HEK293 (cell line): ENCODE results near the gene LRRC27.

ENCODE experiments used
- HOXD13 ChIP-seq: sonication (generic); formaldehyde crosslinking; IDR thresholded peaks from 2 replicates; pipeline ENCODE4 v1.8.0; 2022; ENCODE audit warnings: missing genetic modification reagents, borderline replicate concordance
- MZF1 ChIP-seq: fragments of 450-650 bp; formaldehyde crosslinking; IDR thresholded peaks from 2 replicates; pipeline ENCODE4 v1.5.1; 2017; ENCODE audit warnings: missing biosample characterization, missing genetic modification characterization, borderline replicate concordance
- PRDM1 ChIP-seq: fragments of 450-650 bp; formaldehyde crosslinking; IDR thresholded peaks from 2 replicates; pipeline ENCODE4; 2016; ENCODE audit warnings: missing biosample characterization, missing genetic modification characterization
- REPIN1 ChIP-seq: fragments of 450-650 bp; formaldehyde crosslinking; IDR thresholded peaks from 2 replicates; pipeline ENCODE4 v1.5.1; 2017; ENCODE audit warnings: missing biosample characterization, missing genetic modification characterization, low read depth
- SP3 ChIP-seq: fragments of 450-650 bp; formaldehyde crosslinking; IDR thresholded peaks from 2 replicates; pipeline ENCODE4 v1.5.1; 2016; ENCODE audit warnings: missing biosample characterization, missing genetic modification characterization
- TRIM28 ChIP-seq: IDR thresholded peaks from 2 replicates; pipeline ENCODE4 v1.6.1; 2011; ENCODE audit warnings: low read length, control low read depth, borderline replicate concordance
- WT1 ChIP-seq: fragments of 450-650 bp; formaldehyde crosslinking; IDR thresholded peaks from 2 replicates; pipeline ENCODE4 v1.5.1; 2016; ENCODE audit warnings: missing biosample characterization, missing genetic modification characterization
- ZBTB20 ChIP-seq: fragments of 450-650 bp; formaldehyde crosslinking; IDR thresholded peaks from 2 replicates; pipeline ENCODE4 v1.5.1; 2016; ENCODE audit warnings: missing biosample characterization, missing genetic modification characterization
- ZNF146 ChIP-seq: fragments of 450-650 bp; formaldehyde crosslinking; IDR thresholded peaks from 2 replicates; pipeline ENCODE4 v1.5.1; 2016; ENCODE audit warnings: missing biosample characterization, missing genetic modification characterization
- ZNF248 ChIP-seq: fragments of 450-650 bp; formaldehyde crosslinking; IDR thresholded peaks from 2 replicates; pipeline ENCODE4 v1.5.1; 2017; ENCODE audit warnings: missing biosample characterization, missing genetic modification characterization
- ZNF292 ChIP-seq: fragments of 450-650 bp; formaldehyde crosslinking; IDR thresholded peaks from 2 replicates; pipeline ENCODE4 v1.5.1; 2016; ENCODE audit warnings: low read depth, missing biosample characterization, missing genetic modification characterization, borderline replicate concordance
- ZNF324 ChIP-seq: fragments of 450-650 bp; formaldehyde crosslinking; IDR thresholded peaks from 2 replicates; pipeline ENCODE4 v1.5.1; 2016; ENCODE audit warnings: missing biosample characterization, missing genetic modification characterization
- ZNF510 ChIP-seq: fragments of 450-650 bp; formaldehyde crosslinking; IDR thresholded peaks from 2 replicates; pipeline ENCODE4 v1.5.1; 2018; ENCODE audit warnings: mild to moderate bottlenecking, missing genetic modification characterization, missing biosample characterization; ENCODE audit not compliant: insufficient replicate concordance
- ZNF585B ChIP-seq: fragments of 450-650 bp; formaldehyde crosslinking; IDR thresholded peaks from 2 replicates; pipeline ENCODE4 v1.5.1; 2016; ENCODE audit warnings: missing biosample characterization, missing genetic modification characterization
- ZNF596 ChIP-seq: fragments of 450-650 bp; IDR thresholded peaks from 2 replicates; pipeline ENCODE4 v1.5.0; 2018; ENCODE audit warnings: missing biosample characterization, mild to moderate bottlenecking, missing genetic modification characterization, moderate library complexity
- ZNF600 ChIP-seq: fragments of 450-650 bp; formaldehyde crosslinking; IDR thresholded peaks from 2 replicates; pipeline ENCODE4 v1.5.1; 2016; ENCODE audit warnings: missing biosample characterization, missing genetic modification characterization
- ZNF76 ChIP-seq: fragments of 450-650 bp; formaldehyde crosslinking; IDR thresholded peaks from 2 replicates; pipeline ENCODE4; 2016; ENCODE audit warnings: low read depth, missing biosample characterization, missing genetic modification characterization, borderline replicate concordance
- ZNF830 ChIP-seq: fragments of 450-650 bp; IDR thresholded peaks from 2 replicates; pipeline ENCODE4 v1.5.0; 2018; ENCODE audit warnings: missing biosample characterization, missing genetic modification characterization, low read depth, mild to moderate bottlenecking, moderate library complexity
- ZSCAN30 ChIP-seq: fragments of 450-650 bp; IDR thresholded peaks from 2 replicates; pipeline ENCODE4 v1.5.1; 2018; ENCODE audit warnings: missing biosample characterization, mild to moderate bottlenecking, missing genetic modification characterization, moderate library complexity
- TF ChIP-seq, protein P1 (sequence below): sonication (generic); formaldehyde crosslinking; IDR thresholded peaks from 2 replicates; pipeline ENCODE4 v1.8.1; 2022; ENCODE audit warnings: mild to moderate bottlenecking, moderate library complexity, missing genetic modification reagents
- TF ChIP-seq, protein P2 (sequence below): fragments of 450-650 bp; formaldehyde crosslinking; conservative IDR thresholded peaks from 2 replicates; pipeline ENCODE4 v1.5.1; 2016; ENCODE audit warnings: low read depth, missing biosample characterization, missing genetic modification characterization
- TF ChIP-seq, protein P3 (sequence below): fragments of 450-650 bp; formaldehyde crosslinking; conservative IDR thresholded peaks from 2 replicates; pipeline ENCODE4 v1.5.1; 2016; ENCODE audit warnings: low read depth, missing biosample characterization, missing genetic modification characterization
- TF ChIP-seq, protein P4 (sequence below): fragments of 450-650 bp; formaldehyde crosslinking; IDR thresholded peaks from 2 replicates; pipeline ENCODE4 v1.5.1; 2016; ENCODE audit warnings: missing biosample characterization, missing genetic modification characterization
- TF ChIP-seq, protein P5 (sequence below): fragments of 450-650 bp; formaldehyde crosslinking; IDR thresholded peaks from 2 replicates; pipeline ENCODE4 v1.5.1; 2016; ENCODE audit warnings: missing biosample characterization, missing genetic modification characterization
- TF ChIP-seq, protein P6 (sequence below): fragments of 450-650 bp; formaldehyde crosslinking; IDR thresholded peaks from 2 replicates; pipeline ENCODE4 v1.5.1; 2017; ENCODE audit warnings: missing biosample characterization, missing genetic modification characterization

The LRRC27 gene

DNA sequence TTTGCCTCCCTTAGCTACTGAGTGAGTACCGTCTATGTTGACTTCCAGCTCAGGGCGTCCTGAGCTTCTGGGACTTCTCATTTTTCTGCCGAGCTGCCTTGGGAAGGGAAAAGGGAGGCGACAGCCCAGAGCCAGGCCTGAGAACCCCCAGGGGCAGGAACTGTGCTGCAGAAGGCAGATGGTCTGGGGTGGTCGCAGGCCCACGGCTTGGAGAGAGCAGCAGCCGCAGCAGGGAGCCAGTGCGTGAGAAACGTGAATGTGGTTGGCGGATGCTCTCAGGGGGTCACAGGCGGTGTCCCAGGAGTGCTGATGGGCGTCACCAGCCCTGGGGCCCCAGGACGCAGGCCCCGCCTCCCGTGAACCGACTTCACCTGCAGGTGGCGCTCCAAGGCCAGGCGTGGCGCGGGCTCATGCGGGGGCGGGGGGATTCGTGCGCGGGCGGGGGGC, 55.8 kb downstream of the LRRC27 start (continued):
- TF ChIP-seq, protein P1, sequence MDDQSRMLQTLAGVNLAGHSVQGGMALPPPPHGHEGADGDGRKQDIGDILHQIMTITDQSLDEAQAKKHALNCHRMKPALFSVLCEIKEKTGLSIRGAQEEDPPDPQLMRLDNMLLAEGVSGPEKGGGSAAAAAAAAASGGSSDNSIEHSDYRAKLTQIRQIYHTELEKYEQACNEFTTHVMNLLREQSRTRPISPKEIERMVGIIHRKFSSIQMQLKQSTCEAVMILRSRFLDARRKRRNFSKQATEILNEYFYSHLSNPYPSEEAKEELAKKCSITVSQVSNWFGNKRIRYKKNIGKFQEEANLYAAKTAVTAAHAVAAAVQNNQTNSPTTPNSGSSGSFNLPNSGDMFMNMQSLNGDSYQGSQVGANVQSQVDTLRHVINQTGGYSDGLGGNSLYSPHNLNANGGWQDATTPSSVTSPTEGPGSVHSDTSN (CRISPR knock-in tag), result no peak
- no peak for TF ChIP-seq ZNF830 (tag by site-specific recombination)
- 0 out of 2 replicates have a peak, but pooled peaks have one; percentile 23 for TF ChIP-seq ZSCAN30 (tag by site-specific recombination)
- TF ChIP-seq TRIM28, result no peak
- no peak for TF ChIP-seq REPIN1 (tag by site-specific recombination)
- TF ChIP-seq, protein P2, sequence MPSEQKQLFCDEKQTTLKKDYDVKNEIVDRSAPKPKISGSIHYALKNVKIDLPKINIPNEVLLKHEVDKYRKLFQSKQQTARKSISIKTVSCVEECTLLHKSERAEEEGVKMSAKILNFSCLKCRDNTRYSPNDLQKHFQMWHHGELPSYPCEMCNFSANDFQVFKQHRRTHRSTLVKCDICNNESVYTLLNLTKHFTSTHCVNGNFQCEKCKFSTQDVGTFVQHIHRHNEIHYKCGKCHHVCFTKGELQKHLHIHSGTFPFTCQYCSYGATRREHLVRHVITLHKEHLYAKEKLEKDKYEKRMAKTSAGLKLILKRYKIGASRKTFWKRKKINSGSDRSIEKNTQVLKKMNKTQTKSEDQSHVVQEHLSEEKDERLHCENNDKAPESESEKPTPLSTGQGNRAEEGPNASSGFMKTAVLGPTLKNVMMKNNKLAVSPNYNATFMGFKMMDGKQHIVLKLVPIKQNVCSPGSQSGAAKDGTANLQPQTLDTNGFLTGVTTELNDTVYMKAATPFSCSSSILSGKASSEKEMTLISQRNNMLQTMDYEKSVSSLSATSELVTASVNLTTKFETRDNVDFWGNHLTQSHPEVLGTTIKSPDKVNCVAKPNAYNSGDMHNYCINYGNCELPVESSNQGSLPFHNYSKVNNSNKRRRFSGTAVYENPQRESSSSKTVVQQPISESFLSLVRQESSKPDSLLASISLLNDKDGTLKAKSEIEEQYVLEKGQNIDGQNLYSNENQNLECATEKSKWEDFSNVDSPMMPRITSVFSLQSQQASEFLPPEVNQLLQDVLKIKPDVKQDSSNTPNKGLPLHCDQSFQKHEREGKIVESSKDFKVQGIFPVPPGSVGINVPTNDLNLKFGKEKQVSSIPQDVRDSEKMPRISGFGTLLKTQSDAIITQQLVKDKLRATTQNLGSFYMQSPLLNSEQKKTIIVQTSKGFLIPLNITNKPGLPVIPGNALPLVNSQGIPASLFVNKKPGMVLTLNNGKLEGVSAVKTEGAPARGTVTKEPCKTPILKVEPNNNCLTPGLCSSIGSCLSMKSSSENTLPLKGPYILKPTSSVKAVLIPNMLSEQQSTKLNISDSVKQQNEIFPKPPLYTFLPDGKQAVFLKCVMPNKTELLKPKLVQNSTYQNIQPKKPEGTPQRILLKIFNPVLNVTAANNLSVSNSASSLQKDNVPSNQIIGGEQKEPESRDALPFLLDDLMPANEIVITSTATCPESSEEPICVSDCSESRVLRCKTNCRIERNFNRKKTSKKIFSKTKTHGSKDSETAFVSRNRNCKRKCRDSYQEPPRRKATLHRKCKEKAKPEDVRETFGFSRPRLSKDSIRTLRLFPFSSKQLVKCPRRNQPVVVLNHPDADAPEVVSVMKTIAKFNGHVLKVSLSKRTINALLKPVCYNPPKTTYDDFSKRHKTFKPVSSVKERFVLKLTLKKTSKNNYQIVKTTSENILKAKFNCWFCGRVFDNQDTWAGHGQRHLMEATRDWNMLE (tag by site-specific recombination), result no peak
- no peak for TF ChIP-seq ZNF292 (tag by site-specific recombination)
- TF ChIP-seq ZNF510 (tag by site-specific recombination), result no peak
- no peak for TF ChIP-seq ZBTB20 (tag by site-specific recombination)
- TF ChIP-seq, protein P3, sequence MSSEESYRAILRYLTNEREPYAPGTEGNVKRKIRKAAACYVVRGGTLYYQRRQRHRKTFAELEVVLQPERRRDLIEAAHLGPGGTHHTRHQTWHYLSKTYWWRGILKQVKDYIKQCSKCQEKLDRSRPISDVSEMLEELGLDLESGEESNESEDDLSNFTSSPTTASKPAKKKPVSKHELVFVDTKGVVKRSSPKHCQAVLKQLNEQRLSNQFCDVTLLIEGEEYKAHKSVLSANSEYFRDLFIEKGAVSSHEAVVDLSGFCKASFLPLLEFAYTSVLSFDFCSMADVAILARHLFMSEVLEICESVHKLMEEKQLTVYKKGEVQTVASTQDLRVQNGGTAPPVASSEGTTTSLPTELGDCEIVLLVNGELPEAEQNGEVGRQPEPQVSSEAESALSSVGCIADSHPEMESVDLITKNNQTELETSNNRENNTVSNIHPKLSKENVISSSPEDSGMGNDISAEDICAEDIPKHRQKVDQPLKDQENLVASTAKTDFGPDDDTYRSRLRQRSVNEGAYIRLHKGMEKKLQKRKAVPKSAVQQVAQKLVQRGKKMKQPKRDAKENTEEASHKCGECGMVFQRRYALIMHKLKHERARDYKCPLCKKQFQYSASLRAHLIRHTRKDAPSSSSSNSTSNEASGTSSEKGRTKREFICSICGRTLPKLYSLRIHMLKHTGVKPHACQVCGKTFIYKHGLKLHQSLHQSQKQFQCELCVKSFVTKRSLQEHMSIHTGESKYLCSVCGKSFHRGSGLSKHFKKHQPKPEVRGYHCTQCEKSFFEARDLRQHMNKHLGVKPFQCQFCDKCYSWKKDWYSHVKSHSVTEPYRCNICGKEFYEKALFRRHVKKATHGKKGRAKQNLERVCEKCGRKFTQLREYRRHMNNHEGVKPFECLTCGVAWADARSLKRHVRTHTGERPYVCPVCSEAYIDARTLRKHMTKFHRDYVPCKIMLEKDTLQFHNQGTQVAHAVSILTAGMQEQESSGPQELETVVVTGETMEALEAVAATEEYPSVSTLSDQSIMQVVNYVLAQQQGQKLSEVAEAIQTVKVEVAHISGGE (tag by site-specific recombination), result no peak
- TF ChIP-seq HOXD13, result no peak
- TF ChIP-seq, protein P4, sequence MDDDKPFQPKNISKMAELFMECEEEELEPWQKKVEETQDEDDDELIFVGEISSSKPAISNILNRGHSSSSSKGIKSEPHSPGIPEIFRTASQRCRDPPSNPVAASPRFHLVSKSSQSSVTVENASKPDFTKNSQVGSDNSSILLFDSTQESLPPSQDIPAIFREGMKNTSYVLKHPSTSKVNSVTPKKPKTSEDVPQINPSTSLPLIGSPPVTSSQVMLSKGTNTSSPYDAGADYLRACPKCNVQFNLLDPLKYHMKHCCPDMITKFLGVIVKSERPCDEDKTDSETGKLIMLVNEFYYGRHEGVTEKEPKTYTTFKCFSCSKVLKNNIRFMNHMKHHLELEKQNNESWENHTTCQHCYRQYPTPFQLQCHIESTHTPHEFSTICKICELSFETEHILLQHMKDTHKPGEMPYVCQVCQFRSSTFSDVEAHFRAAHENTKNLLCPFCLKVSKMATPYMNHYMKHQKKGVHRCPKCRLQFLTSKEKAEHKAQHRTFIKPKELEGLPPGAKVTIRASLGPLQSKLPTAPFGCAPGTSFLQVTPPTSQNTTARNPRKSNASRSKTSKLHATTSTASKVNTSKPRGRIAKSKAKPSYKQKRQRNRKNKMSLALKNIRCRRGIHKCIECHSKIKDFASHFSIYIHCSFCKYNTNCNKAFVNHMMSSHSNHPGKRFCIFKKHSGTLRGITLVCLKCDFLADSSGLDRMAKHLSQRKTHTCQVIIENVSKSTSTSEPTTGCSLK (tag by site-specific recombination), result no peak
- peak; percentile 39; the same call in 1 of the 2 replicates for TF ChIP-seq WT1 (tag by site-specific recombination)
- TF ChIP-seq ZNF76 (tag by site-specific recombination), result peak; percentile 21; the same call in 1 of the 2 replicates
- no peak for TF ChIP-seq MZF1 (tag by site-specific recombination)
- TF ChIP-seq, protein P5, sequence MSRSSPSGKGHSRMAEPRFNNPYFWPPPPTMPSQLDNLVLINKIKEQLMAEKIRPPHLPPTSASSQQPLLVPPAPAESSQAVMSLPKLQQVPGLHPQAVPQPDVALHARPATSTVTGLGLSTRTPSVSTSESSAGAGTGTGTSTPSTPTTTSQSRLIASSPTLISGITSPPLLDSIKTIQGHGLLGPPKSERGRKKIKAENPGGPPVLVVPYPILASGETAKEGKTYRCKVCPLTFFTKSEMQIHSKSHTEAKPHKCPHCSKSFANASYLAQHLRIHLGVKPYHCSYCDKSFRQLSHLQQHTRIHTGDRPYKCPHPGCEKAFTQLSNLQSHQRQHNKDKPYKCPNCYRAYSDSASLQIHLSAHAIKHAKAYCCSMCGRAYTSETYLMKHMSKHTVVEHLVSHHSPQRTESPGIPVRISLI, result no peak
- no peak for TF ChIP-seq ZNF248 (tag by site-specific recombination)
- TF ChIP-seq ZNF600 (tag by site-specific recombination), result no peak
- peak; percentile 84 for TF ChIP-seq SP3
- no peak for TF ChIP-seq ZNF324 (tag by site-specific recombination)
- TF ChIP-seq, protein P6, sequence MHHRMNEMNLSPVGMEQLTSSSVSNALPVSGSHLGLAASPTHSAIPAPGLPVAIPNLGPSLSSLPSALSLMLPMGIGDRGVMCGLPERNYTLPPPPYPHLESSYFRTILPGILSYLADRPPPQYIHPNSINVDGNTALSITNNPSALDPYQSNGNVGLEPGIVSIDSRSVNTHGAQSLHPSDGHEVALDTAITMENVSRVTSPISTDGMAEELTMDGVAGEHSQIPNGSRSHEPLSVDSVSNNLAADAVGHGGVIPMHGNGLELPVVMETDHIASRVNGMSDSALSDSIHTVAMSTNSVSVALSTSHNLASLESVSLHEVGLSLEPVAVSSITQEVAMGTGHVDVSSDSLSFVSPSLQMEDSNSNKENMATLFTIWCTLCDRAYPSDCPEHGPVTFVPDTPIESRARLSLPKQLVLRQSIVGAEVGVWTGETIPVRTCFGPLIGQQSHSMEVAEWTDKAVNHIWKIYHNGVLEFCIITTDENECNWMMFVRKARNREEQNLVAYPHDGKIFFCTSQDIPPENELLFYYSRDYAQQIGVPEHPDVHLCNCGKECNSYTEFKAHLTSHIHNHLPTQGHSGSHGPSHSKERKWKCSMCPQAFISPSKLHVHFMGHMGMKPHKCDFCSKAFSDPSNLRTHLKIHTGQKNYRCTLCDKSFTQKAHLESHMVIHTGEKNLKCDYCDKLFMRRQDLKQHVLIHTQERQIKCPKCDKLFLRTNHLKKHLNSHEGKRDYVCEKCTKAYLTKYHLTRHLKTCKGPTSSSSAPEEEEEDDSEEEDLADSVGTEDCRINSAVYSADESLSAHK (tag by site-specific recombination), result no peak
- no peak for TF ChIP-seq ZNF146 (tag by site-specific recombination)
- TF ChIP-seq PRDM1 (tag by site-specific recombination), result no peak
- TF ChIP-seq ZNF585B (tag by site-specific recombination), result no peak
- TF ChIP-seq ZNF596, result no peak
